Thyroid gland (tissue), 4 donors: ENCODE data around the gene SLC2A13.

Source experiments
- POLR2A ChIP-seq, 2 donors: fragments of 450-650 bp; IDR thresholded peaks; one replicate each; pipeline ENCODE4 v1.6.1; 2017; ENCODE audit warnings: antibody characterized with exemption in 2 of 2, mild to moderate bottlenecking in 2 of 2, moderate library complexity in 1 of 2
- TF ChIP-seq, protein P1 (sequence below), 6 experiments: fragments of 200-600 bp in 3 of 6; fragments of 450-650 bp in 3 of 6; sonication (generic) in 3 of 6; IDR thresholded peaks; one replicate each; pipeline ENCODE4 v1.5.1; 2016 to 2019; ENCODE audit warnings: antibody characterized with exemption in 6 of 6, mild to moderate bottlenecking in 2 of 6, inconsistent platforms in 1 of 6, moderate library complexity in 1 of 6

DNA sequence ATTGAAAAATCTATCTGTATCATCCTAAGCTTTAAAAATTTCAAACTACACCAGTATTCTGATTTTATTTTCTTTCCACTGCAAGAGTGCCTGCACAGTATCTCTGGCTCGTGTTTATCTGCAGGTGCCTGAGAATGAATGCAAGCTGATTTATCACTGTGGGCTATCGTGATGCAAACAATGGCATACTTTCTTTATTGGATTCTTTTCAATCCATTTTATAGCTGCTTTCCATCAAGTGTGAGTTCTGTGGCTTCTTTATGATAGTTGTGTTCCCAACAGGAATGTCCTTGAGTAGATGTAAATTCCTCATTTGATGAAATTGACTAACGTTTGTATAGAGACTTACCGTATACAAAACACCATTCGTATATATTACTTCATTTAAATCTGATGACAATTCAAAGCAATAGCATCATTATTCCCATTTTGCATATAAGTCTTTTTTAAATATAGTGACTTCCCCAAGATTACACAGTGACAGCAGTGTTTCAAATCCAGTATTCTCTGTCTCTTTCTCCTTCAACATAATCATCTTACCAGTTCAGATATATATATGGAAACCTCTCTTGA is 326.0 kb downstream of the SLC2A13 start:
- TF ChIP-seq, protein P1, sequence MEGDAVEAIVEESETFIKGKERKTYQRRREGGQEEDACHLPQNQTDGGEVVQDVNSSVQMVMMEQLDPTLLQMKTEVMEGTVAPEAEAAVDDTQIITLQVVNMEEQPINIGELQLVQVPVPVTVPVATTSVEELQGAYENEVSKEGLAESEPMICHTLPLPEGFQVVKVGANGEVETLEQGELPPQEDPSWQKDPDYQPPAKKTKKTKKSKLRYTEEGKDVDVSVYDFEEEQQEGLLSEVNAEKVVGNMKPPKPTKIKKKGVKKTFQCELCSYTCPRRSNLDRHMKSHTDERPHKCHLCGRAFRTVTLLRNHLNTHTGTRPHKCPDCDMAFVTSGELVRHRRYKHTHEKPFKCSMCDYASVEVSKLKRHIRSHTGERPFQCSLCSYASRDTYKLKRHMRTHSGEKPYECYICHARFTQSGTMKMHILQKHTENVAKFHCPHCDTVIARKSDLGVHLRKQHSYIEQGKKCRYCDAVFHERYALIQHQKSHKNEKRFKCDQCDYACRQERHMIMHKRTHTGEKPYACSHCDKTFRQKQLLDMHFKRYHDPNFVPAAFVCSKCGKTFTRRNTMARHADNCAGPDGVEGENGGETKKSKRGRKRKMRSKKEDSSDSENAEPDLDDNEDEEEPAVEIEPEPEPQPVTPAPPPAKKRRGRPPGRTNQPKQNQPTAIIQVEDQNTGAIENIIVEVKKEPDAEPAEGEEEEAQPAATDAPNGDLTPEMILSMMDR (IDR thresholded peaks at IDR 0.05): no peak
- TF ChIP-seq POLR2A (IDR thresholded peaks at IDR 0.05): no peak
